ENCODE results near the gene NUAK1. TPM values are rescaled to one million over a fixed set of nuclear protein-coding genes. Genes with fewer than 3 reads are reported as not detected.

The NUAK1 gene
- polyA plus RNA-seq, 2 donors, result 0.73 to 0.82 TPM

- no peak overlapping the region for H3K27ac ChIP-seq (ENCODE audit: low read depth in 2 of 2, low read length in 1 of 2)
- 86 to 89% methylated on average over 9 of the region's 9 CpGs for WGBS, 2 donors
Observed at GRCh38 chr12:106125351-106126095, 13.2 kb downstream of the NUAK1 start.

GRCh38 chr12:106123551-106124081 lies 15.1 kb downstream of the NUAK1 start:
- peaks cover 0 to 5% of the 10 kb centered on the region in 2 donors for H3K4me1 ChIP-seq (ENCODE audit: control insufficient read depth in 2 of 2, insufficient read depth in 2 of 2, low read length in 1 of 2)
- no peak overlapping the region for H3K27ac ChIP-seq (ENCODE audit: low read depth in 2 of 2, low read length in 1 of 2)
- no peaks in the 10 kb centered on the region for H3K36me3 ChIP-seq (ENCODE audit: control insufficient read depth in 2 of 2, insufficient read depth in 2 of 2, low read length in 1 of 2)
- H3K27me3 ChIP-seq (ENCODE audit: control insufficient read depth in 1 of 2, insufficient read depth in 2 of 2, low read length in 2 of 2), result no peaks in the 10 kb centered on the region
- 67 to 69% methylated on average over 10 of the region's 10 CpGs for WGBS, 2 donors
- no peak overlapping the region for H3K4me3 ChIP-seq (ENCODE audit: low read depth in 1 of 2, low read length in 2 of 2)
- no peaks in the 10 kb centered on the region for H3K9me3 ChIP-seq (ENCODE audit: control insufficient read depth in 2 of 2, insufficient read depth in 1 of 2, low read depth in 1 of 2, low read length in 1 of 2)

More at GRCh38 chr12:106125351-106126095, 13.2 kb downstream of the NUAK1 start:
- no peaks in the 10 kb centered on the region for H3K9me3 ChIP-seq (ENCODE audit: control insufficient read depth in 2 of 2, insufficient read depth in 1 of 2, low read depth in 1 of 2, low read length in 1 of 2)
- H3K4me1 ChIP-seq (ENCODE audit: control insufficient read depth in 2 of 2, insufficient read depth in 2 of 2, low read length in 1 of 2), result peaks cover 0 to 5% of the 10 kb centered on the region in 2 donors
- no peaks in the 10 kb centered on the region for H3K36me3 ChIP-seq (ENCODE audit: control insufficient read depth in 2 of 2, insufficient read depth in 2 of 2, low read length in 1 of 2)
- no peaks in the 10 kb centered on the region for H3K27me3 ChIP-seq (ENCODE audit: control insufficient read depth in 1 of 2, insufficient read depth in 2 of 2, low read length in 2 of 2)
- H3K4me3 ChIP-seq (ENCODE audit: low read depth in 1 of 2, low read length in 2 of 2), result no peak overlapping the region

GRCh38 chr12:106123110-106123509 lies 15.6 kb downstream of the NUAK1 start:
- H3K36me3 ChIP-seq (ENCODE audit: control insufficient read depth in 2 of 2, insufficient read depth in 2 of 2, low read length in 1 of 2), result no peaks in the 10 kb centered on the region
- no peaks in the 10 kb centered on the region for H3K27me3 ChIP-seq (ENCODE audit: control insufficient read depth in 1 of 2, insufficient read depth in 2 of 2, low read length in 2 of 2)
- 74 to 82% methylated on average over 5 of the region's 5 CpGs for WGBS, 2 donors
- no peak overlapping the region for H3K27ac ChIP-seq (ENCODE audit: low read depth in 2 of 2, low read length in 1 of 2)
- peaks cover 0 to 5% of the 10 kb centered on the region in 2 donors for H3K4me1 ChIP-seq (ENCODE audit: control insufficient read depth in 2 of 2, insufficient read depth in 2 of 2, low read length in 1 of 2)
- no peaks in the 10 kb centered on the region for H3K9me3 ChIP-seq (ENCODE audit: control insufficient read depth in 2 of 2, insufficient read depth in 1 of 2, low read depth in 1 of 2, low read length in 1 of 2)
- no peak overlapping the region for H3K4me3 ChIP-seq (ENCODE audit: low read depth in 1 of 2, low read length in 2 of 2)

GRCh38 chr12:106122004-106122403 lies 16.8 kb downstream of the NUAK1 start:
- Histone ChIP-seq H3K36me3 (ENCODE audit: control insufficient read depth in 2 of 2, insufficient read depth in 2 of 2, low read length in 1 of 2) (no peaks in the 10 kb centered on the region), H3K27ac (ENCODE audit: low read depth in 2 of 2, low read length in 1 of 2) (no peak overlapping the region), H3K9me3 (ENCODE audit: control insufficient read depth in 2 of 2, insufficient read depth in 1 of 2, low read depth in 1 of 2, low read length in 1 of 2) (no peaks in the 10 kb centered on the region), H3K27me3 (ENCODE audit: control insufficient read depth in 1 of 2, insufficient read depth in 2 of 2, low read length in 2 of 2) (no peaks in the 10 kb centered on the region), H3K4me1 (ENCODE audit: control insufficient read depth in 2 of 2, insufficient read depth in 2 of 2, low read length in 1 of 2) (peaks cover 0 to 5% of the 10 kb centered on the region in 2 donors), H3K4me3 (ENCODE audit: low read depth in 1 of 2, low read length in 2 of 2) (no peak overlapping the region)
- 81 to 86% methylated on average over 3 of the region's 3 CpGs for WGBS, 2 donors

GRCh38 chr12:106120519-106121105 lies 18.1 kb downstream of the NUAK1 start:
- Histone ChIP-seq H3K27me3 (ENCODE audit: control insufficient read depth in 1 of 2, insufficient read depth in 2 of 2, low read length in 2 of 2) (no peaks in the 10 kb centered on the region), H3K4me1 (ENCODE audit: control insufficient read depth in 2 of 2, insufficient read depth in 2 of 2, low read length in 1 of 2) (peaks cover 0 to 5% of the 10 kb centered on the region in 2 donors), H3K4me3 (ENCODE audit: low read depth in 1 of 2, low read length in 2 of 2) (no peak overlapping the region), H3K36me3 (ENCODE audit: control insufficient read depth in 2 of 2, insufficient read depth in 2 of 2, low read length in 1 of 2) (no peaks in the 10 kb centered on the region), H3K27ac (ENCODE audit: low read depth in 2 of 2, low read length in 1 of 2) (no peak overlapping the region), H3K9me3 (ENCODE audit: control insufficient read depth in 2 of 2, insufficient read depth in 1 of 2, low read depth in 1 of 2, low read length in 1 of 2) (no peaks in the 10 kb centered on the region)
- WGBS, 2 donors, result 67 to 80% methylated on average over 8 of the region's 8 CpGs

- peaks cover 0 to 5% of the 10 kb centered on the region in 2 donors for H3K4me1 ChIP-seq (ENCODE audit: control insufficient read depth in 2 of 2, insufficient read depth in 2 of 2, low read length in 1 of 2)
- no peaks in the 10 kb centered on the region for H3K9me3 ChIP-seq (ENCODE audit: control insufficient read depth in 2 of 2, insufficient read depth in 1 of 2, low read depth in 1 of 2, low read length in 1 of 2)
- WGBS, 2 donors, result 79 to 81% methylated on average over 9 of the region's 9 CpGs
- H3K36me3 ChIP-seq (ENCODE audit: control insufficient read depth in 2 of 2, insufficient read depth in 2 of 2, low read length in 1 of 2), result no peaks in the 10 kb centered on the region
- no peaks in the 10 kb centered on the region for H3K27me3 ChIP-seq (ENCODE audit: control insufficient read depth in 1 of 2, insufficient read depth in 2 of 2, low read length in 2 of 2)
- no peak overlapping the region for H3K27ac ChIP-seq (ENCODE audit: low read depth in 2 of 2, low read length in 1 of 2)
- no peak overlapping the region for H3K4me3 ChIP-seq (ENCODE audit: low read depth in 1 of 2, low read length in 2 of 2)
Observed at GRCh38 chr12:106119301-106119700, 19.5 kb downstream of the NUAK1 start.

- Histone ChIP-seq H3K9me3 (ENCODE audit: control insufficient read depth in 2 of 2, insufficient read depth in 1 of 2, low read depth in 1 of 2, low read length in 1 of 2) (no peaks in the 10 kb centered on the region), H3K4me1 (ENCODE audit: control insufficient read depth in 2 of 2, insufficient read depth in 2 of 2, low read length in 1 of 2) (peaks cover 0 to 4% of the 10 kb centered on the region in 2 donors), H3K27ac (ENCODE audit: low read depth in 2 of 2, low read length in 1 of 2) (no peak overlapping the region), H3K36me3 (ENCODE audit: control insufficient read depth in 2 of 2, insufficient read depth in 2 of 2, low read length in 1 of 2) (no peaks in the 10 kb centered on the region), H3K27me3 (ENCODE audit: control insufficient read depth in 1 of 2, insufficient read depth in 2 of 2, low read length in 2 of 2) (no peaks in the 10 kb centered on the region), H3K4me3 (ENCODE audit: low read depth in 1 of 2, low read length in 2 of 2) (no peak overlapping the region)
- WGBS, 2 donors, result 73 to 80% methylated on average over 8 of the region's 8 CpGs
Observed at GRCh38 chr12:106118381-106119130, 20.2 kb downstream of the NUAK1 start.

- WGBS, 2 donors, result 75 to 79% methylated on average over 11 of the region's 11 CpGs
- Histone ChIP-seq H3K27ac (ENCODE audit: low read depth in 2 of 2, low read length in 1 of 2) (no peak overlapping the region), H3K9me3 (ENCODE audit: control insufficient read depth in 2 of 2, insufficient read depth in 1 of 2, low read depth in 1 of 2, low read length in 1 of 2) (no peaks in the 10 kb centered on the region), H3K36me3 (ENCODE audit: control insufficient read depth in 2 of 2, insufficient read depth in 2 of 2, low read length in 1 of 2) (no peaks in the 10 kb centered on the region), H3K4me3 (ENCODE audit: low read depth in 1 of 2, low read length in 2 of 2) (no peak overlapping the region), H3K27me3 (ENCODE audit: control insufficient read depth in 1 of 2, insufficient read depth in 2 of 2, low read length in 2 of 2) (no peaks in the 10 kb centered on the region), H3K4me1 (ENCODE audit: control insufficient read depth in 2 of 2, insufficient read depth in 2 of 2, low read length in 1 of 2) (peaks cover 3 to 4% of the 10 kb centered on the region in 2 donors)
Observed at GRCh38 chr12:106115440-106115839, 23.3 kb downstream of the NUAK1 start.

GRCh38 chr12:106114447-106115068 lies 24.2 kb downstream of the NUAK1 start:
- 56 to 65% methylated on average over 5 of the region's 5 CpGs for WGBS, 2 donors
- Histone ChIP-seq H3K36me3 (ENCODE audit: control insufficient read depth in 2 of 2, insufficient read depth in 2 of 2, low read length in 1 of 2) (no peaks in the 10 kb centered on the region), H3K27ac (ENCODE audit: low read depth in 2 of 2, low read length in 1 of 2) (peak overlapping the region in 1 of 2 donors; percentile 68), H3K4me3 (ENCODE audit: low read depth in 1 of 2, low read length in 2 of 2) (no peak overlapping the region), H3K9me3 (ENCODE audit: control insufficient read depth in 2 of 2, insufficient read depth in 1 of 2, low read depth in 1 of 2, low read length in 1 of 2) (no peaks in the 10 kb centered on the region), H3K27me3 (ENCODE audit: control insufficient read depth in 1 of 2, insufficient read depth in 2 of 2, low read length in 2 of 2) (no peaks in the 10 kb centered on the region), H3K4me1 (ENCODE audit: control insufficient read depth in 2 of 2, insufficient read depth in 2 of 2, low read length in 1 of 2) (peaks cover 3 to 4% of the 10 kb centered on the region in 2 donors)
